ENCODE measurements around the gene VIP.

VIP gene

GRCh38 chr6:152749336-152749735, 1.3 kb upstream of the VIP start:
- H3K27me3 Mint-ChIP-seq = no peaks in the 10 kb centered on the region
- no peaks in the 10 kb centered on the region for H3K4me1 Mint-ChIP-seq
- H3K36me3 Mint-ChIP-seq = no peaks in the 10 kb centered on the region
- H3K9me3 Mint-ChIP-seq = no peaks in the 10 kb centered on the region
- H3K27ac Mint-ChIP-seq = no peak overlapping the region
- H3K4me3 Mint-ChIP-seq = no peak overlapping the region

- no peaks in the 10 kb centered on the region for H3K4me1 Mint-ChIP-seq
- no peaks in the 10 kb centered on the region for H3K36me3 Mint-ChIP-seq
- H3K9me3 Mint-ChIP-seq = no peaks in the 10 kb centered on the region
- H3K4me3 Mint-ChIP-seq = no peak overlapping the region
- H3K27me3 Mint-ChIP-seq = no peaks in the 10 kb centered on the region
- no peak overlapping the region for H3K27ac Mint-ChIP-seq
Measured at GRCh38 chr6:152765331-152765730, 14.7 kb downstream of the VIP start.

- Mint-ChIP-seq H3K36me3 (no peaks in the 10 kb centered on the region), H3K4me3 (no peak overlapping the region), H3K27ac (no peak overlapping the region), H3K9me3 (no peaks in the 10 kb centered on the region), H3K27me3 (no peaks in the 10 kb centered on the region), H3K4me1 (no peaks in the 10 kb centered on the region)
Measured at GRCh38 chr6:152769159-152769558, 18.6 kb downstream of the VIP start.

GRCh38 chr6:152769993-152770392, 19.4 kb downstream of the VIP start:
- Mint-ChIP-seq H3K4me3 (no peak overlapping the region), H3K4me1 (no peaks in the 10 kb centered on the region), H3K27me3 (no peaks in the 10 kb centered on the region), H3K27ac (no peak overlapping the region), H3K9me3 (no peaks in the 10 kb centered on the region), H3K36me3 (no peaks in the 10 kb centered on the region)

- Mint-ChIP-seq H3K27ac (no peak overlapping the region), H3K4me3 (no peak overlapping the region), H3K4me1 (no peaks in the 10 kb centered on the region), H3K27me3 (no peaks in the 10 kb centered on the region), H3K36me3 (no peaks in the 10 kb centered on the region), H3K9me3 (no peaks in the 10 kb centered on the region)
Measured at GRCh38 chr6:152771061-152771687, 20.6 kb downstream of the VIP start.

GRCh38 chr6:152775428-152775827, 24.8 kb downstream of the VIP start:
- Mint-ChIP-seq H3K9me3 (no peaks in the 10 kb centered on the region), H3K36me3 (no peaks in the 10 kb centered on the region), H3K4me1 (no peaks in the 10 kb centered on the region)

GRCh38 chr6:152776833-152777232, 26.2 kb downstream of the VIP start:
- H3K27ac Mint-ChIP-seq = no peak overlapping the region
- no peaks in the 10 kb centered on the region for H3K36me3 Mint-ChIP-seq
- H3K27me3 Mint-ChIP-seq = no peaks in the 10 kb centered on the region
- no peak overlapping the region for H3K4me3 Mint-ChIP-seq
- no peaks in the 10 kb centered on the region for H3K4me1 Mint-ChIP-seq
- no peaks in the 10 kb centered on the region for H3K9me3 Mint-ChIP-seq

More at GRCh38 chr6:152775428-152775827, 24.8 kb downstream of the VIP start:
- no peak overlapping the region for H3K27ac Mint-ChIP-seq
- no peak overlapping the region for H3K4me3 Mint-ChIP-seq
- no peaks in the 10 kb centered on the region for H3K27me3 Mint-ChIP-seq

GRCh38 chr6:152783217-152783878, 32.8 kb downstream of the VIP start:
- Mint-ChIP-seq H3K9me3 (no peaks in the 10 kb centered on the region), H3K36me3 (no peaks in the 10 kb centered on the region), H3K27ac (no peak overlapping the region), H3K4me1 (no peaks in the 10 kb centered on the region), H3K4me3 (no peak overlapping the region), H3K27me3 (no peaks in the 10 kb centered on the region)

- peaks cover 1% of the 10 kb centered on the region for H3K36me3 Mint-ChIP-seq
- H3K4me1 Mint-ChIP-seq = no peaks in the 10 kb centered on the region
- no peak overlapping the region for H3K27ac Mint-ChIP-seq
- no peak overlapping the region for H3K4me3 Mint-ChIP-seq
- peaks cover 4% of the 10 kb centered on the region for H3K9me3 Mint-ChIP-seq
- H3K27me3 Mint-ChIP-seq = peaks cover 13% of the 10 kb centered on the region
Measured at GRCh38 chr6:152794696-152795095, 44.1 kb downstream of the VIP start.

GRCh38 chr6:152804150-152804549, 53.6 kb downstream of the VIP start:
- Mint-ChIP-seq H3K36me3 (no peaks in the 10 kb centered on the region), H3K27ac (no peak overlapping the region), H3K4me1 (no peaks in the 10 kb centered on the region), H3K4me3 (no peak overlapping the region), H3K9me3 (no peaks in the 10 kb centered on the region), H3K27me3 (peaks cover 12% of the 10 kb centered on the region)

All from activated naive CD4-positive, alpha-beta T cell treated with anti-CD3 and anti-CD28 coated beads, Interleukin-2, amount 50 U/mL, for 24 hours (primary cell).